T-helper 17 cell (primary cell): ENCODE results near the gene CWC27. TPM values are rescaled to one million over a fixed set of nuclear protein-coding genes. Genes with fewer than 3 reads are reported as not detected.

Experiments used
- ATAC-seq: fragments of 150-1000 bp; cut with Tn5 transposase; 2 replicates; pipeline ENCODE4 v1.10.0; 2021; ENCODE audit warnings: mild to moderate bottlenecking, moderate library complexity
- DNase-seq, 3 donors: peaks; one replicate each; pipeline versions ENCODE4 v3.0.0 to v3.0.0-alpha.2; 2020 to 2021
- H3K9me3 ChIP-seq: one replicate; pipeline ENCODE4 v1.7.0; 2013; ENCODE audit warnings: low read length, mild to moderate bottlenecking; ENCODE audit not compliant: control insufficient read depth, poor library complexity, severe bottlenecking
- H3K27ac Mint-ChIP-seq: one replicate; pipeline ENCODE4 v1.8.0; 2022; ENCODE audit warnings: mild to moderate bottlenecking, moderate library complexity, mixed read lengths
- H3K27me3 Mint-ChIP-seq: one replicate; pipeline ENCODE4 v1.8.0; 2022; ENCODE audit warnings: mixed read lengths
- H3K36me3 Mint-ChIP-seq: one replicate; pipeline ENCODE4 v1.8.0; 2022; ENCODE audit warnings: low read depth, mixed read lengths
- H3K4me1 Mint-ChIP-seq: one replicate; pipeline ENCODE4 v1.8.0; 2022; ENCODE audit warnings: mild to moderate bottlenecking, mixed read lengths
- H3K4me3 Mint-ChIP-seq: one replicate; pipeline ENCODE4 v1.8.0; 2022; ENCODE audit warnings: mild to moderate bottlenecking, moderate library complexity, mixed read lengths
- total RNA-seq, 4 donors: library from RNA in 2 of 4; stranded (reverse) in 2 of 4; gene quantifications; one replicate each; pipeline ENCODE4 v1.2.3 and lab custom pipeline; 2022 to 2026

Gene CWC27
- total RNA-seq: 10 to 100 TPM; 17.4 to 18.2 TPM
- total RNA-seq (lab: John Stamatoyannopoulos, UW): 33.5 to 38.8 reads per million in 2 donors

GRCh38 chr5:64768358-64769312 lies at the start of gene CWC27, which contains the start of gene SREK1IP1:
CWC27 (plus strand) TSS chr5:64768930; CDS start chr5:64769147, 217 bp downstream.
SREK1IP1 (minus strand) TSS chr5:64768691; CDS start chr5:64768517, 174 bp downstream.
- H3K4me1 Mint-ChIP-seq: peaks cover 42% of the 10 kb centered on the region
- H3K4me3 Mint-ChIP-seq: peak within 1 kb of the TSS; percentile 99
- peaks cover 8% of the 10 kb centered on the region for H3K36me3 Mint-ChIP-seq
- H3K27me3 Mint-ChIP-seq: no peaks in the 10 kb centered on the region
- H3K27ac Mint-ChIP-seq: peak within 1 kb of the TSS; percentile 99
- DNase-seq (peak; percentile 56 to 71 (median 63)), ATAC-seq (peak; percentile 97)
- H3K9me3 ChIP-seq: no peaks in the 10 kb centered on the region

- H3K36me3 Mint-ChIP-seq: peaks cover 2% of the 10 kb centered on the region
- no peak overlapping the region for H3K4me3 Mint-ChIP-seq
- H3K4me1 Mint-ChIP-seq: no peaks in the 10 kb centered on the region
- no peak overlapping the region for H3K27ac Mint-ChIP-seq
- DNase-seq: no peak
- no peaks in the 10 kb centered on the region for H3K27me3 Mint-ChIP-seq
- no peak for ATAC-seq
- H3K9me3 ChIP-seq: no peaks in the 10 kb centered on the region
These were observed 46.1 kb upstream of the CWC27 start for GRCh38 chr5:64722588-64722987.

GRCh38 chr5:64727150-64727549 lies 41.6 kb upstream of the CWC27 start:
- Mint-ChIP-seq H3K27ac (no peak overlapping the region), H3K4me3 (no peak overlapping the region), H3K27me3 (no peaks in the 10 kb centered on the region), H3K36me3 (peaks cover 20% of the 10 kb centered on the region), H3K4me1 (peaks cover 15% of the 10 kb centered on the region)
- ATAC-seq (no peak), DNase-seq (no peak)
- no peaks in the 10 kb centered on the region for H3K9me3 ChIP-seq

GRCh38 chr5:64742411-64742810 lies 26.3 kb upstream of the CWC27 start:
- Mint-ChIP-seq H3K4me3 (no peak overlapping the region), H3K4me1 (peaks cover 7% of the 10 kb centered on the region), H3K36me3 (peaks cover 6% of the 10 kb centered on the region), H3K27ac (no peak overlapping the region), H3K27me3 (no peaks in the 10 kb centered on the region)
- H3K9me3 ChIP-seq: no peaks in the 10 kb centered on the region
- no peak for ATAC-seq
- DNase-seq: no peak

GRCh38 chr5:64742821-64743220 lies 25.9 kb upstream of the CWC27 start:
- Mint-ChIP-seq H3K36me3 (peaks cover 6% of the 10 kb centered on the region), H3K4me3 (no peak overlapping the region), H3K27ac (no peak overlapping the region), H3K27me3 (no peaks in the 10 kb centered on the region), H3K4me1 (peaks cover 7% of the 10 kb centered on the region)
- DNase-seq (no peak), ATAC-seq (no peak)
- no peaks in the 10 kb centered on the region for H3K9me3 ChIP-seq

- H3K4me1 Mint-ChIP-seq: peaks cover 8% of the 10 kb centered on the region
- ATAC-seq (no peak), DNase-seq (no peak)
- no peaks in the 10 kb centered on the region for H3K9me3 ChIP-seq
- no peak overlapping the region for H3K4me3 Mint-ChIP-seq
- H3K27me3 Mint-ChIP-seq: no peaks in the 10 kb centered on the region
- H3K36me3 Mint-ChIP-seq: peaks cover 3% of the 10 kb centered on the region
- no peak overlapping the region for H3K27ac Mint-ChIP-seq
These were observed 23.8 kb upstream of the CWC27 start for GRCh38 chr5:64744914-64745313.

- Mint-ChIP-seq H3K4me3 (no peak overlapping the region), H3K36me3 (peaks cover 11% of the 10 kb centered on the region), H3K27ac (no peak overlapping the region), H3K4me1 (peaks cover 18% of the 10 kb centered on the region), H3K27me3 (no peaks in the 10 kb centered on the region)
- ATAC-seq: no peak
- no peak for DNase-seq
- H3K9me3 ChIP-seq: no peaks in the 10 kb centered on the region
These were observed 22.3 kb upstream of the CWC27 start for GRCh38 chr5:64746446-64746845.

GRCh38 chr5:64749385-64749784 lies 19.3 kb upstream of the CWC27 start:
- Mint-ChIP-seq H3K27ac (peak overlapping the region; percentile 43), H3K4me3 (peak overlapping the region; percentile 25), H3K4me1 (peaks cover 18% of the 10 kb centered on the region), H3K36me3 (peaks cover 11% of the 10 kb centered on the region), H3K27me3 (no peaks in the 10 kb centered on the region)
- no peak for ATAC-seq
- no peaks in the 10 kb centered on the region for H3K9me3 ChIP-seq
- DNase-seq: no peak

- Mint-ChIP-seq H3K4me1 (peaks cover 16% of the 10 kb centered on the region), H3K4me3 (no peak overlapping the region), H3K27me3 (no peaks in the 10 kb centered on the region), H3K27ac (no peak overlapping the region), H3K36me3 (peaks cover 8% of the 10 kb centered on the region)
- ATAC-seq (no peak), DNase-seq (no peak)
- no peaks in the 10 kb centered on the region for H3K9me3 ChIP-seq
These were observed 14.7 kb upstream of the CWC27 start for GRCh38 chr5:64754066-64754465.

- Mint-ChIP-seq H3K27ac (peak overlapping the region; percentile 29), H3K4me1 (peaks cover 5% of the 10 kb centered on the region), H3K27me3 (no peaks in the 10 kb centered on the region), H3K36me3 (no peaks in the 10 kb centered on the region), H3K4me3 (no peak overlapping the region)
- no peaks in the 10 kb centered on the region for H3K9me3 ChIP-seq
- DNase-seq: no peak
- no peak for ATAC-seq
These were observed 9.8 kb upstream of the CWC27 start for GRCh38 chr5:64758901-64759300.

GRCh38 chr5:64759960-64760660 lies 8.6 kb upstream of the CWC27 start:
- no peak overlapping the region for H3K27ac Mint-ChIP-seq
- no peak for DNase-seq
- no peak for ATAC-seq

GRCh38 chr5:64763948-64764503 lies 4.7 kb upstream of the CWC27 start:
- ATAC-seq (no peak), DNase-seq (no peak)
- peaks cover 33% of the 10 kb centered on the region for H3K4me1 Mint-ChIP-seq
- no peaks in the 10 kb centered on the region for H3K27me3 Mint-ChIP-seq
- H3K27ac Mint-ChIP-seq: peak overlapping the region; percentile 47
- no peak overlapping the region for H3K4me3 Mint-ChIP-seq
- peaks cover 8% of the 10 kb centered on the region for H3K36me3 Mint-ChIP-seq
- no peaks in the 10 kb centered on the region for H3K9me3 ChIP-seq

More at GRCh38 chr5:64759960-64760660, 8.6 kb upstream of the CWC27 start:
- H3K4me3 Mint-ChIP-seq: no peak overlapping the region
- H3K9me3 ChIP-seq: no peaks in the 10 kb centered on the region
- no peaks in the 10 kb centered on the region for H3K27me3 Mint-ChIP-seq
- peaks cover 3% of the 10 kb centered on the region for H3K36me3 Mint-ChIP-seq
- peaks cover 10% of the 10 kb centered on the region for H3K4me1 Mint-ChIP-seq
